ENCODE data around the gene CFAP46.

CFAP46 gene

DNA sequence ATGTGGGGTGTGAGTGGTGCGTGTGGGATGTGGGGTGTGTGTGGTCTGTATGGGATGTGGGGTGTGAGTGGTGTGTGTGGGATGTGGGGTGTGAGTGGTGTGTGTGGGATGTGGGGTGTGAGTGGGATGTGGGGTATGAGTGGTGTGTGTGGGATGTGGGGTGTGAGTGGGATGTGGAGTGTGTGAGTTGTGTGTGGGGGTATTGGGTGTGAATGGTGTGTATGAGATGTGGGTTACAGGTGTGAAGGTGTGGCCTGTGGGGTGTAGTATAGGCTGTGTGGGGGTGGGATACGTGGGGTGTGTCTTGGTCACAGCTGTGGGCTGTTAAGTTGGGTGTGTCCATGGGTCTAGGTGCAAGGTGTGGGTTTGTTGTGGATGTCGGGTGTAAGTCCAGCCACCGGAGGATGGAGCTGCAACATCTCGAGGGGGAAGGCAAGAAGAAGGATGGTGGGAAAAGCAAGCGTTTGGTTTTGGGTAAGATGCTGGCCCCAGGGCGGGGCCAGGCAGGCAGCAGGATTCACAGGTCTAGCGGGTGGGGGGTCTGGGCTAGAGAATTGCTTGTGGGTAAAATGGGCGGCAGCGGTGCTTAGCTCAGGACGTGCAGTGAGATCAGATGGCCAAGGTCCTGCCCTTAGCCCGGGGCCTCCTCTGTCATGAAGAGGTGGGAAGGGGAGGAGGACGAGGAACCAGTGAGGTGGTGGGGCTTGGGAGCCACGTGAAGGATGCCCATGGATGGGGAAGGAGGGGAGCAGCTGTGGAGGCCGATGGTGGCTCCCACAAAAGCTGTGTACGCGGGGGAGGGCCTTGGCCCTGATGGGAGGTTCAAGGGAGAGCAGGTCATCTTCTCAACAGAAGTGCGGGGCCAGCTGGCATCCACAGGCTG is 60.1 kb downstream of the CFAP46 start:
- no peak for DNase-seq (ENCODE audit: low read depth in 1 of 2, low spot score in 1 of 2)

DNA sequence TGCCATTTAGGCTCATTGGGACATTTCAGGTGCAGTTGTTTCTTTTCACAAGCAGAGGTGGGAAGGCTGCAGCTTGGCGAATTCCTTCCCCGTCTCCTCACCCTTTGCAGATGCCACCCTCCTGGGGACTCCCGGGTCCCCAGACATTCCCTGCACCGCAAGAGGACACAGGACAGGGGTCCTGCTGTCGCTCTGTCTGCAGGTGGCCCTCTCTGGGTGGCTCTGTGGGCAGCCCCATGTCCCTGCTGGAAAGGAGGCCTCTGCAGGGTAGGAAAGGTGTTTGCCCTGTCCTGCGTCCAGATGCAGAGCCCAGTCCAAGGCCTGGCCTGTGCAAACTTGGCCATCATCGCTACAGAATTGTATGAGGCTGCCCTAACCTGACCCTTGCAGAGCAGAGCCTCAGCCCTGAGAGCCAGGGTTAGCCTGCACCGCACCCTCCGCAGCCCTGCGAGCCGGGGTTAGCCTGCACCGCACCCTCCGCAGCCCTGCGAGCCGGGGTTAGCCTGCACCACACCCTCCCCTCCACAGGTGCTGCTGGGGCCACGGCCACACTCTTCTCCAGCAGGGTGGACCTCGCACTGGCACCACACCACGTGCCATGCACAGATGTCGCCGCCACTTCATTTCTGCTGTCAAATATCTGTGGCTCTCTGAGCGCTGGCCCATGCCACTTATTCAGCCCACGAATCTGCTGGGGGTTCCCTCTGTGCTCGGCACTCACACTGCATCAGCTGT is 61.0 kb downstream of the CFAP46 start:
- DNase-seq (ENCODE audit: low read depth in 1 of 2, low spot score in 1 of 2), result no peak

DNA sequence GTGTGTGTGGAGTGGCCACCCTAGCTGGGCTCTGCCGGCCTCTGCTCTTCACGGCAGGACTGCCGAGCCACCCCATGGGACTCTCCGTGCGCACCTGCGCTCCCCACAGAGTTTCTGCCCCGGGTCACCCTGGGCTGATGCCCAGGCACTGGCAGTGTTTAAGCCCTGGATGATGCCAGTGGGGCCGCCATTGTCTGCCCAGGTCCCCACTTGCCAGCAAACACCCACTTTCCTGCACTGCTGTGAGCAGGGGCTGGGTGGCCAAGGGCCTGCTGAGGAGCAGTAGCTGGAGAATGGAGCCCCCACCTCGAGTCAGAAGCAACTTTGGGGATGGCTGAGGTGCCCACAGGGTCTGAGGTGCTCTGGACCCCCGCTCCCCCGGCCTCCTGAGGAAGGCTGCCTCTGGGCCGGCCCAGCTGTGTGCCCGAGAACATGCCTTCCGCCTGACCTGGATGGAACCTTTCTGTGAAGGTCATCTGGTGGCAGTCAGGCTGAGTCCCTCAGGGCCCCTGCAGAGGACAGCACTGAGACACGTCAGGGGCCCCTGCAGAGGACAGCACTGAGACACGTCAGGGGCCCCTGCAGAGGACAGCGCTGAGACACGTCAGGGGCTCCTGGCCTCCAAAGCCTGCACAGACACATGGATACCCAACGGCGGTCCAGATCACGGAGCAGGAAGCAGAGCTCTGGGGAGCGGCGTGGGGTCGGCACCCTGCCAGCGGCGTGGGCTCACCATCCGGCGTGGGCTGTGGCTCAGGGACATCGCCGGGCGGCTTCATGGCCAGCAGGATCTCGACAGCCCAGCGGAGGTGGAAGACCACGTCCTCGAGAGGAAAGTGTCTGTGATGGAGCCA is 62.0 kb downstream of the CFAP46 start:
- no peak for DNase-seq (ENCODE audit: low read depth in 1 of 2, low spot score in 1 of 2)

DNA sequence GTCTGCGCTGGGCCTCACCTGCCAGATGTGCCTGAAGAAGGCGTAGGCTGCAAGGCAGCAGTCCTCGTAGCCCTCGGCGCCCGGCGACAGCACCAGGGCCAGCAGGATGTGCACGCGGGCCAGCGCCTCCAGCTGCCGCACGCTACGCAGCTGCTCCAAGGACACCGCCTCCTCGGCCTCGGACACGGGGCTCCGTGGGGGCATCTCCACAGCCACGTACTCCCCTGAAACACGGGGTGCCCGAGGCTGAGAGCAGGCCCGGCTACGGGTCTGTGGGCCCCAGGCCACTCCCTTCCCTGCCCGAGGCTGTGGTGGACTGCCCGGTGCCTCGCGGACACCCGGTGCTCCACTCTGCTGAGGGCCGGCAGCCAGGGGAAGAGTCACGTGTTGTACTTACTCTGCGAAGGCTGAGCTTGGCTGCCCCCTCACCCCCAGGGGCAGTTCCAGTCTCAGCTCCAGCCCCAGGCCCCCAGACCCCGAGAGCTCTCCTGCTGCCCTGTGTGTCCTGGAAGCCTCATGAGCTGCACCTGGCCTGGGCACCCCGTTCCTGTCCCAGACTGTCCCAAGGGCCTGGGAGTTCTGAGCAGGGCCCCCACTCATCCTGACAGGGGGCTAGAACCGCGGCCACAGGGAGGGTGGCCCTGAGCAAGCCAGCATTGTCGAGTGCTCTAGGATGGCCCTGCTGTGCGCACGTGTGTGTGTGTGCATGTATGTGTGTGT is 62.8 kb downstream of the CFAP46 start:
- DNase-seq (ENCODE audit: low read depth in 1 of 2, low spot score in 1 of 2), result no peak

DNA sequence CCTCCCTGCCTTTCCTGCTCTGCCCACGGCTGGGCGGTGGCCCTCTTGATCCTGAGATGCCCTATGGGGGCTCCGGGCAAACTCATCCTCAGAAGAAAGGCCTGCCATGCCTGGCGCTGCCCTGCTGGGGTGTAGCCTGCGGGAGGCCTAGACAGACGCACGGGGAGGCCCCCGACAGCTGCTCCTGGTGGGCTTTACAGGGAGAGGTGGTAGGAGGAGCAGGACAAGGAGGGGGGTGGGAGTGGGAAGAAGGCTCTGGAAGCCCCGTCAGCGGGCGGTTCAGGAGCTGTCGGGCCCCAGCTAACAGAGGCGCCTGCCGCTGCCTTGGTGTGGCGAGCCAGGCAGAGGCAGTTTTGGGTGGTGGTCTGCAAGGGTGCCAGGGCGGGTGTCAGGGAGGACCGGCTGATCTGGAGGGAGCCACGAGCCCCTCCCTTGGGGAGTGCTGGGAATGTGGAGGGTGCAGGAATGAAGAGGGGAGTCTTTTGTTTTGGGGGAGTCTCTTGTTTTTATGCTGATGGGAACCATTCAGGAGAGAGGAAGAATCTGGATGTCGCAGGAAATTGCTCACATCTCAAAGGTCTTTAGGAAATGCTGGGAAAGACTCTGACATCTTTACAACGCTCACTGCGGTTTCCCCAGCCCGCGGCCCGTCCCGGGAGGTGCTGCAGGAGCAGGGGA is 63.5 kb downstream of the CFAP46 start:
- no peak for DNase-seq (ENCODE audit: low read depth in 1 of 2, low spot score in 1 of 2)

DNA sequence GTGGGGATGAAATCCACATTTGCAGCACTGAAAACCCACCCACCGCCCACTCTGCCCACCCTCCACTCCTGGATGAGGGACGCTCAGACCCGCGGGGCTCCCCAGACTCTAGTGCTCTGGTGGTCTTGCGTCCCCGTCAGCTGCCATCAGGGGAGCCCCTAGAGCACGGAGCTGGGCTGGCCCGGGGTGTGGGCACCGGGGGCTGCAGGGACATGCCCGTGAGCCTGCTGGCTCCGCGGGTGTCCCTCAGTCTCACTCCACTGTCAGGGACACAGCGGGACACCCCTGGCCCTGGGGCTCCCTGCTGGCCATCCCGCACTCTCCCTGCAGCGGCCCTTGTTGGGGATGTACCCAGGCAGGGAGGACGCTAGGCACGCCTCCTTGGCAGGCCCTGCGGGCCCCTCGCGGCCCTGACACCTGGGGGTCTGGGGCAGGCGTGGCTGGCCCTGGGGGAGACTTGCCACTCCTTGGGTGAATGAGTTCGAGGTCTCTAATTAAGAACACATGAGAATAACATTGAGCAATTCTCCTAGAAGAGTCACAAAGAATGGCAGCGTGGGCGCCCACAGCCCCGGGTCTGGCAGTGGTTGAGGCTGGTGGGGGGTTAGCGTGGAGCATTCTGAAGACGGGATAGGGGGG is 64.2 kb downstream of the CFAP46 start:
- DNase-seq (ENCODE audit: low read depth in 1 of 2, low spot score in 1 of 2), result no peak

DNA sequence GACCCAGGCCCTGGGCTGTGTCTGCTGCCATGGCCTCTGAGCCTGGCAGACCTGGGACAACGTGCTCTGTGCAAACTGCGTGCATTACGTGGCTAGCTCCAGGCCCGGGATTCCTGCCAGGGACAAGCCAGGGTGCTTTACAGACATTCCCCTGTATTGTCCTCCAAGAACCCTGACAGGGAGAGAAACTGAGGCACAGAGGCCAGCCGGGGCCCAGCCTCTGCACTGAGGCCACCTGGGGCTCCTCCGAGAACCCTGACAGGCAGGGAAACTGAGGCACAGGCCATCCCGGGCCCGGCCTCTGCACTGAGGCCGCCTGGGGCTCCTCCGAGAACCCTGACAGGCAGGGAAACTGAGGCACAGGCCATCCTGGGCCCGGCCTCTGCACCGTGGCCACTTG is 64.9 kb downstream of the CFAP46 start:
- no peak for DNase-seq (ENCODE audit: low read depth in 1 of 2, low spot score in 1 of 2)

DNA sequence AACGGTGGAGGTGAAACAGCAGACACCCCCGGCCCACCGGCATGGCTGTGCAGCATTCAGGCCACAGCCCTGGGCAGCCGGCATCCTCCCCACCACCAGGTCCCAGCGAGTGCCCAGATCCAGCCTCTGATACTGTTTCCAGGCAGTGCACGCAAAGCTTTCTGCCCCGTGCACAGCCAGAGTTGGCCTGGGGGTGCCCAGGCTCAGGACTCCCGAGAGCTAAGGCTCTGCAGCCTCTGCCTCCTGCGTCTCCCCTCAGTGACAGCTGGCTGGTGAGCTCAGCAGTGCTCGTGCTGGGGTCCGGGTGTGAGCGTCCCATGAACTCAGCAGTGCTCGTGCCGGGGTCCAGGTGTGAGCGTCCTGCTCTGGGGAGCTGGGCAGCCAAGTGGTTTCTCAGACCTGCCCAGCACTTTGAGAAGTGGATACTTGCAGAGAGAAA is 65.4 kb downstream of the CFAP46 start:
- DNase-seq (ENCODE audit: low read depth in 1 of 2, low spot score in 1 of 2), result no peak

DNA sequence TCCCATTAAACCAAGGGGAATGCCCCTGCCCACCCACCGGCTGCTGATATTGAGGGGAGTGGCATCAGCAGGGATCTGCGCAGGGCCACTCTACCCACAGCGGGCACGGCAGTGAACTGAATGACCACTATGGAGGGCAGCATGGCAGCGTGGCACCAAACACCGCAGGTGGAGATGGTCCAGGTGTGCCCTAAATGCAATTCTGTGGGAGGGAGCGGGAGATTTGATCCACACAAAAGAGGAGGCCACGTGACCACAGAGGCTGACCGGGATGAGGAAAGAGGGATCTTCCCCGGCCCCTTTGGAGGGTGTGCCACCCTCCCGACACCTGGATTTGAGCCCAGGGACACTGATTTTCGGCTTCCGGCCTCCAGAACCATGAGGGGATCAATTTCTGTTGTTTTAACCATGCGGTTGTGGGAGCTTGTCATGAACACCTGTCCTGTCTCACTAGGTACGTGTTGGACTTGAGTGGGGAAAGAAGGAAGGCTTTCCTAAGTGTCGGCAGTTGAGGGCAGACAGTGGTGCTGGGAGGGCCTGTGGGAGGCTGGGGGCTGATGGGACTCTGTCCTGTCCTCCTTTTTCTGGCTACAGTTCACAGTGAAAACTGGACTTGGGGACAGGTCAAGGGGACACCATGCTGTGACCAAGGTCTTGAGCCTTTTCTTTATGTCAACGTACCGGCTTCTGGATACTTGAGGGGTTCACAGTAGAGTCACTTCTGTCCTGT is 66.1 kb downstream of the CFAP46 start:
- DNase-seq (ENCODE audit: low read depth in 1 of 2, low spot score in 1 of 2), result no peak

DNA sequence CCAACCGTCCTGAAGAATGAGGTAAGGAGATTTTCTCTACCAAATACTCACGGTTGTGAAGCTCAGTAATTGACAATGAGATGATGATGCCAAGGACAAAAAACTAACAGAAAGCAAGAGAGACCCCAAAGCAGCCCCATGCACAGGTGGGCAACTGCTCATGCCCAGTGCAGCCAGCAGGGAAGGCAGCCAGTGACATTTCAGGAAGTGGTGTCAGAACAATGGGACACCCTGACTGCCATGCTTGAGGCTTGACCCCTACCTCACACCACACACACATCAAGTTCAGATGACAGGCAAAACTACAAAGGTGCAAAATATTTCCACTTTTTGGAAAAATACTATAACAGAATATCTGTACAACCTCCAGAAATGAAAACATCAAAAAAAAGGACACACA is 66.9 kb downstream of the CFAP46 start:
- DNase-seq (ENCODE audit: low read depth in 1 of 2, low spot score in 1 of 2), result no peak

DNA sequence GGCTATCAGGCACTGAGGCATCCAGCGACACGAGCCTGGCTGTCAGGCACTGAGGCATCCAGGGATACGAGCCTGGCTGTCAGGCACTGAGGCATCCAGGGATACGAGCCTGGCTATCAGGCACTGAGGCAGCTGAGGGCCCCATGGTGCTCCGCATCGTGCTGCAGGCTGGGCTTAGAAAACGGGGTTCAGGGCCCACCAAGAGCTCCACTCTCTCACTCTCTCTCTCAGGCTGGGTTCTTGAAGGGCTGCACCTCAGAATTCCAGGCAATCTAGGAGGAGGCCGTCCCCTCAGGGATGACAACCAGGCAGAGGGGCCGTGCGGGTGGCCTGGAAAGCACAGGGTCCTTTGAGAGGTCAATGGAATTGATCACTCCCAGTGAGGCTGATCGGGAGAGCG is 69.0 kb downstream of the CFAP46 start:
- DNase-seq (ENCODE audit: low read depth in 1 of 2, low spot score in 1 of 2), result no peak

DNA sequence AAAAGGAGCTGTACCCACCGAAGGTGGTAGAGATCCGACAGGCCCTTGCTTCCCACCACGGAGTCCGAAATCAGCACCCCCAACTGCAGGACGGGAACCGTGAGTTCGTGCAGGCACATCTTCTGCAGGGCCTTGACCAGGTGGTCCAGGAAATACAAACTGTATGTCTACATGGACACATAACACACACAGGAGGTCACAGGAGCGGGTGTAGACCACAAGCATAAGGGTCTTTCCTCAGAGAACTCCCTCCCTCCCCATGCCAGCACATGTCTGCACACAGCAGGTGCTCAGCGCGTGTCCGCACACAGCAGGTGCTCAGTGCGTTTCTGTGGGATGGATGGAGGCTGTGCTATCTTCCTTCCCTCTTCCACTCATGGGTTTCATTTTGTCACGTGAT is 69.7 kb downstream of the CFAP46 start:
- no peak for DNase-seq (ENCODE audit: low read depth in 1 of 2, low spot score in 1 of 2)

DNA sequence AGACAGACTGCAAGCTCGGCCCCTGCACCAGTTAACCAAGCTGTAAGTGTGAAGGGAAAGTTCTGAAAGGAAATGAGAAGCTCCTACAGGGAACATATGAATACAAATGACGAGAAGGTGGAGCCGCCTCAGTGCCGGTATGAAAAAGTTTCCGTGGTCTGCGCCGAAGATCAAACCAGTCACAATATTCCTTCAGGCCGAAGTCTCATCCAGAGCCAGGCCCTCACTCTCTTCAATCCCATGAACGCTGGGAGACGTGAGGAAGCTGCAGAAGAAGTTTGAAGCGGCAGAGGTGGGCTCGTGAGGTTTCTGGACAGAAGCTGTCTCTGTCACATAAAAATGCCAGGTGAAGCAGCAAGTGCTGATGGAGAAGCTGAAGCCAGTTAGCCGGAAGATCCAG is 71.9 kb downstream of the CFAP46 start:
- DNase-seq (ENCODE audit: low read depth in 1 of 2, low spot score in 1 of 2), result no peak

DNA sequence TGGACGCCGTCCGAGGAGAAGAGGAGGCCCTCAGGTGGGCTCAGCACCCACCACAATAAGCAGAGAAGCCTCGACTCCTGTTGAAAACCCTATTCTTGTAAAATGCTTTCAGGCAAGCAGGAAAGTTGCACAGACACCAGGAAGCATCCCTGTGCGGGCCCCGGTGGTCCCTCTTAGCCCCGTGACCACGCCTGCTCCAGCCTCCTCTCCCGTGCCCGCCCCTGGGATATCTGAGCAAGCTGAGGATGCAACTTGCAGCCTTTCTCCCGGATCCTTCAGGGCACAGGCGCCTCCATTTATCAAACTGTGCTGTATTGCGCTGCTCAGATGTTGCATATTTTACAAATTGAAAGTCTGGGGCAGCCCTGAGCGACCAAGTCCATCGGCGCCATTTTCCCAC is 72.7 kb downstream of the CFAP46 start:
- DNase-seq (ENCODE audit: low read depth in 1 of 2, low spot score in 1 of 2), result no peak

DNA sequence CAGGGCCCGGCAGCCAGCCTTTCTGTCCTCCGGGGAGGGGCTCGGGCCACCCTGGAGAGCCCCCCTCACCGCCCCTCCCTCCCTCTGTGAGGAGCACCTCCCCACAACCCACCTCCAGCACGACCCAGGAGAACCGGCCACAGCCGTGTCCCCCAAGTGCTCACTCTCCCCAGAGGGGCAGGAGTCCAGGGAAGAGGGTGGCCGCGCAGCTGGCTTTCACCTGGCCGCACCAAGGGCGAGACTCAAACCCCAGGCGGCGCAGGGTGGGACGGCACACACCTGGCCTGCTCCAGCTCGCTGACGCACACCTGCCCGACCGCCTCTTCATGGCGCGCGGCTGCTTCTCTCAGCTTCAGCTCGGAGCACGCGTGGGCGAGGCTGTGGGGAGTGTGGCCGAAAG is 73.4 kb downstream of the CFAP46 start:
- no peak for DNase-seq (ENCODE audit: low read depth in 1 of 2, low spot score in 1 of 2)

DNA sequence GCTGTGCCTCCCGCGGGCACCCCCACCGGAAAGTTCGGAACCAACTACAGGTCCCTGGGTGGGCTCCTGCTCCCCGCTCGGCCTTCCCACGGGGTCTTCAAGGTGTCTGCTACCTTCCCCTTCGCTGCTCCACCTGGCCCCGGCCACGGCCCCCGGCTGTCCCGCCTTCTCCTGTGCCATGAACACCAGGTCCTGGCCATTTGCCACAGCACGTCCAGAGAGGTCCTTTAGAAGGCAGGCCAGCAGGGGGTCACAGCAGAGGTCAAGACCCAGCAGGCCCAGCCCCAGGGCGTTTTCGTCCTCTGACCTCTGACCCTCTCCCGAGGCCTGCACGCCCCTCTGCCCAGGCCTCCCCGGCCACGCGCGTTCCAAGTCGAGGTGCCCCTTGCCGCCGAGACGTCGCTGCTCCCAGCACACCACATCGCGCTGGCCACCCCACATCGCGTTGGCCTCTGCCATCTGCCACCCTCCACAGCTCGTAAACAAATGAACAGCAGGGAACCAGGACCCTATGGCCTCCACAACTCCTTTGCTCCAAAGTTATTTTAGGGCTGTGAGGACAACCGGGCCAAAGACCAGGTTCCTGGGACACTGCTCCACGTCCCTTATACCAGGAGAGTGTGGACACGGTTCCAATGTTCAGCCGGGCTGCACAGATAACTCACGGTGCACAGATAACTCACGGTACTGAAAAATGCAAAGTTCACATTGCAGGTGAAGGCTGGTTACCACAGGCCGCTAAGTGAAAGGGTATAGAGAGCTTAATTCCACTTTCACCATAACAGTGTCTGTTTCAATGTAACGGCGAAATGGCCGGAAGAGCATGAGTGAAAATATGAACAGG is 74.3 kb downstream of the CFAP46 start:
- DNase-seq (ENCODE audit: low read depth in 1 of 2, low spot score in 1 of 2), result no peak

DNA sequence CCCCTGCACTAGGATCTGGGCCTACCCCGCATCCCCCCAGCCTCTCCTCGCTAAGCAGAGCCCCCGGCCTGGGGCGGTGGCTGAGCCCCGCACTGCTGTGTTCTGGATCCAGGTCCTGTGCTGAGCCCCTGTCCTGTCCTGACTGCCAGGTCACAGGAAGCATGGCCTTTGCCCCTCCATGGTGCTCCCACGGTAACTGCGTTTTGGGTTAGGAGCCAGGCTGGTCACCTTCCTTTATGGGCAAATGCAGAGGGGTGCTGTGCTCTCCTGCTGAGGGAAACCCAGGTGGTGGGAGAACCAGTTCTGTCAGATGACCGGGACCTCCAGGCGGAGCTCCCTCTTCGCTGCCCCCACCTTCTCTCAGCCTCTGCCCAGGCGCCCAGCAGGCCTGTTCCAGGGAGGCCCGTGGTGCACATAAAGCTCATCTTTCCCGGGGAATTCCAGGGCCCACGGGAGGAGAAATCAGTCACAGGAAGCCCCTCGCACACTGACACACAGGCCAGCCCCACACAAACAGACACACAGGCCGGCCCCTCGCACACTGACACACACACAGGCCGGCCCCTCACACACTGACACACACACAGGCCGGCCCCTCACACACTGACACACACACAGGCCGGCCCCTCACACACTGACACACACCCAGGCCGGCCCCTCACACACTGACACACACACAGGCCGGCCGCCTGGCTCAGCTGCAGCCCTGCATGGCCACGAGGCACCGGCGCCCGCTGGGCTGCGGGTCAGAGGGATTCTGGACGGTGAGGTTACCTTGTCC is 75.6 kb downstream of the CFAP46 start:
- no peak for DNase-seq (ENCODE audit: low read depth in 1 of 2, low spot score in 1 of 2)
